HUES6 (cell line): ENCODE data around the gene MAGEA9B.
"Not testable (repeated sequence)": the region's sequence is repeated elsewhere in the genome, so short reads cannot be mapped to it uniquely, and the experiment has no call there.

Experiments
- H3K27ac ChIP-seq: 2 replicates; pipeline ENCODE4 v1.7.0; 2013; ENCODE audit warnings: low read depth, mild to moderate bottlenecking, low read length, inconsistent platforms
- H3K27me3 ChIP-seq: 2 replicates; pipeline ENCODE4 v1.6.1; 2013; ENCODE audit warnings: low read length; ENCODE audit not compliant: control insufficient read depth, insufficient read depth
- H3K36me3 ChIP-seq: 2 replicates; pipeline ENCODE4 v1.6.1; 2013; ENCODE audit warnings: low read length; ENCODE audit not compliant: control insufficient read depth, insufficient read depth
- H3K4me1 ChIP-seq: 2 replicates; pipeline ENCODE4 v1.6.1; 2013; ENCODE audit warnings: low read length; ENCODE audit not compliant: control insufficient read depth, insufficient read depth
- H3K4me3 ChIP-seq: 2 replicates; pipeline ENCODE4 v1.5.1; 2013; ENCODE audit warnings: low read depth, low read length
- H3K9ac ChIP-seq: one replicate; pipeline ENCODE4 v1.6.1; 2013; ENCODE audit warnings: mild to moderate bottlenecking, low read length
- H3K9me3 ChIP-seq: 2 replicates; pipeline ENCODE4 v1.6.1; 2013; ENCODE audit warnings: low read depth, low read length; ENCODE audit not compliant: control insufficient read depth, insufficient read depth

The MAGEA9B gene

GRCh38 chrX:149547782-149548181 lies 39.5 kb downstream of the MAGEA9B start:
- H3K4me3 ChIP-seq, H3K9ac ChIP-seq, H3K9me3 ChIP-seq: not testable (repeated sequence)

DNA sequence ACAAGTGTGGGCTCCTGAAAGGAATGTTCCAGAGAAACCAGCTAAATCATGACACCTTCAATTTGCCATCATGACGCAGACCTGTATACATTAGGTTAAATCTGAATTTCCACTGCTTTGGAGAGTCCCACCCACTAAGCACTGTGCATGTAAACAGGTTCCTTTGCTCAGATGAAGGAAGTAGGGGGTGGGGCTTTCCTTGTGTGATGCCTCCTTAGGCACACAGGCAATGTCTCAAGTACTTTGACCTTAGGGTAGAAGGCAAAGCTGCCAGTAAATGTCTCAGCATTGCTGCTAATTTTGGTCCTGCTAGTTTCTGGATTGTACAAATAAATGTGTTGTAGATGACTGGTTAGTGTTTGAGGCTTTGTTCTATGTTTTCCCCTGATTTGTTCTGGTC lies 40.3 kb downstream of the MAGEA9B start:
- H3K36me3 ChIP-seq, H3K4me1 ChIP-seq, H3K4me3 ChIP-seq, H3K9ac ChIP-seq, H3K27me3 ChIP-seq, H3K27ac ChIP-seq, H3K9me3 ChIP-seq: not testable (repeated sequence)

More at GRCh38 chrX:149547782-149548181, 39.5 kb downstream of the MAGEA9B start:
- not testable (repeated sequence) for H3K27me3 ChIP-seq, H3K4me1 ChIP-seq, H3K36me3 ChIP-seq, H3K27ac ChIP-seq

GRCh38 chrX:149545545-149546543 lies 41.4 kb downstream of the MAGEA9B start:
- H3K9me3 ChIP-seq, H3K4me3 ChIP-seq, H3K36me3 ChIP-seq, H3K27ac ChIP-seq, H3K9ac ChIP-seq, H3K4me1 ChIP-seq: not testable (repeated sequence)
- H3K27me3 ChIP-seq, result peaks cover 10% of the 10 kb centered on the region

GRCh38 chrX:149541521-149542047 lies 45.7 kb downstream of the MAGEA9B start:
- peak overlapping the region; percentile 62 for H3K4me3 ChIP-seq
- peaks cover 12% of the 10 kb centered on the region; the same call in 1 of the 2 replicates for H3K4me1 ChIP-seq
- peak overlapping the region; percentile 67 for H3K9ac ChIP-seq
- H3K27me3 ChIP-seq, result peaks cover 10% of the 10 kb centered on the region
- H3K27ac ChIP-seq, result no peak overlapping the region
- H3K9me3 ChIP-seq, result no peaks in the 10 kb centered on the region
- H3K36me3 ChIP-seq, result no peaks in the 10 kb centered on the region

- Histone ChIP-seq H3K4me3 (peak within 1 kb of the TSS; percentile 96), H3K9ac (peak within 1 kb of the TSS; percentile 78), H3K27ac (no peak within 1 kb of the TSS; the same call in 1 of the 2 replicates), H3K27me3 (peaks cover 10% of the 10 kb centered on the region), H3K9me3 (no peaks in the 10 kb centered on the region), H3K36me3 (no peaks in the 10 kb centered on the region), H3K4me1 (peaks cover 14% of the 10 kb centered on the region; the same call in 1 of the 2 replicates)
Measured at GRCh38 chrX:149540621-149541520, 46.4 kb downstream of the MAGEA9B start, which contains the start of gene EOLA1. TSS of gene EOLA1 (plus strand) at chrX:149541012. CDS start at chrX:149545631, 4,619 bp downstream.

DNA sequence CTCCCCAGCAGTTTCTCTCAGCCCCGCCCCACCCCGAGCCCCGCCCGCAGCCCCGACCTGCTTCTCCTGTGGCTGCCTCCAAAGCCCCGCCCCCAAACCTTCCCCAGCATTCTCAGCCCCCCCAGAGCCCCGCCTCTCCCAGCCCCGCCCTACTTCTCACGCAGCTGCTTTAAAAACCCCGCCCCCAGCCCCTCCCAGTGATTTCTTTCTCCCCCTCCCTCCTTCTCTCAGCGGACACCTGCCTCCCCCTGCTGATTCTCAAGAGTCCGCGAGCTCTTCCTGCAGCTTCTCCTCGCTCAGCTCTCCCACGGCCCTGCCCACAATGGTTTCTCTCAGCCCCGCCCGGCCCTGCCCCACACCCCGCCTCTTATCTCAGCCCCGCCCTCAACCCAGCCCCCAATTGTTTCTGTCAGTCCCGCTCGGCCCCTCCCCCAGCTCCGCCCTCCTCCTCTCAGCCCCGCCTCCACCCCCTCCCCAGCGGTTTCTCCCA lies 47.1 kb downstream of the MAGEA9B start:
- Histone ChIP-seq H3K36me3 (no peaks in the 10 kb centered on the region), H3K9ac (peak overlapping the region; percentile 67), H3K9me3 (no peaks in the 10 kb centered on the region), H3K27me3 (peaks cover 10% of the 10 kb centered on the region), H3K4me3 (peak overlapping the region; percentile 62), H3K4me1 (peaks cover 16% of the 10 kb centered on the region; the same call in 1 of the 2 replicates), H3K27ac (no peak overlapping the region)

DNA sequence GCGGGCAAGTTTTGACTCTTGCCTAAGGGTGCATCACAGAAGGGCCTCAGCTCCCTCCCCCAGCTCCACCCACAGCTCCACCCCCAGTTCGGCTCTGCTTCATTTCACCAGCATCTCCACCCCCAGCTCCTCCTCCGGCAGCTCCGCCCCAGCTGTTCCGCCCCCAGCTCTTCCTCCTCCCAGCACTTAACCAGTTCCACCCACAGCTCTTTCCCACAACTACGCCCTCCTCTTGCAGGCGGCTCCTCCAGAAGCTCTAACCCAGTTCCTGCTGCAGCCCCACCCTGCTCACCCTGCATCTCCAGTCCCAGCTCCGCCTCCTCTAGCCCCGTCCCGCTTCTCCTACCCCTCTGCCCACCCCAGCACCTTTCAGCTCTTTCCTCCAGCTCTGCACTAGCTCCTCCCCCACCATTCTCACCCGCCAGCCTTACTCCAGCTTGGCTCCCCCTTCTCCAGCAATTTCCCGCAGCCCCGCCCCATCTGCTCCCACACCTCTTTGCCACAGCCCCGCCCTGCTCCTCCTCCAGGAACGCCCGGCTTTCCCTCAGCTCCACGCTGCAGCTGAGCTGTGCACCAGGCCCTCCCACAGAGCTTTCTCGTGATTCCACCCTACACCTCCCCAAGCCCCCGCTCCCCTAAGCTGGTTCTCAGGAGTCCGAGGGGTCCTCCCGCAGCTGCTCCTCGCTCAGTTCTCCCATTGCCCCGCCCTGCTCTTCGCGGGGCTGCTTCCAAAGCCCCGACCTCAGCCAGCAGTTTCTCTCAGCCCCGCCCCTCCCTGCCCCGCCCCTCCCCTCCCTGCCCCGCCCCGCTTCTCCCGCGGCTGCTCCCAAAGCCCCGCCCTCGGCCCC lies 47.8 kb downstream of the MAGEA9B start:
- Histone ChIP-seq H3K9me3 (no peaks in the 10 kb centered on the region), H3K36me3 (no peaks in the 10 kb centered on the region), H3K4me1 (peaks cover 14% of the 10 kb centered on the region; the same call in 1 of the 2 replicates), H3K9ac (peak overlapping the region; percentile 78), H3K27me3 (peaks cover 10% of the 10 kb centered on the region), H3K4me3 (peak overlapping the region; percentile 96), H3K27ac (peak overlapping the region; percentile 53; the same call in 1 of the 2 replicates)

- peaks cover 10% of the 10 kb centered on the region for H3K27me3 ChIP-seq
- H3K9ac ChIP-seq, H3K4me3 ChIP-seq, H3K9me3 ChIP-seq, H3K27ac ChIP-seq, H3K36me3 ChIP-seq: not testable (repeated sequence)
- H3K4me1 ChIP-seq, result peaks cover 14% of the 10 kb centered on the region; the same call in 1 of the 2 replicates
Measured at GRCh38 chrX:149537474-149537873, 49.8 kb downstream of the MAGEA9B start.

- H3K9me3 ChIP-seq, H3K36me3 ChIP-seq, H3K4me1 ChIP-seq, H3K9ac ChIP-seq, H3K27me3 ChIP-seq, H3K4me3 ChIP-seq, H3K27ac ChIP-seq: not testable (repeated sequence)
Measured at GRCh38 chrX:149534926-149535602, 52.2 kb downstream of the MAGEA9B start.
